NCI-H524 treated with DMSO at 0.1 percent for 48 hours (cell line): ENCODE measurements around the gene ZDBF2.
"Not testable (repeated sequence)": the region's sequence is repeated elsewhere in the genome, so short reads cannot be mapped to it uniquely, and the experiment has no call there.

Experiments
- DNase-seq: peaks from one replicate; lab custom pipeline; 2025; lab: John Stamatoyannopoulos, UW

ZDBF2 gene

DNA sequence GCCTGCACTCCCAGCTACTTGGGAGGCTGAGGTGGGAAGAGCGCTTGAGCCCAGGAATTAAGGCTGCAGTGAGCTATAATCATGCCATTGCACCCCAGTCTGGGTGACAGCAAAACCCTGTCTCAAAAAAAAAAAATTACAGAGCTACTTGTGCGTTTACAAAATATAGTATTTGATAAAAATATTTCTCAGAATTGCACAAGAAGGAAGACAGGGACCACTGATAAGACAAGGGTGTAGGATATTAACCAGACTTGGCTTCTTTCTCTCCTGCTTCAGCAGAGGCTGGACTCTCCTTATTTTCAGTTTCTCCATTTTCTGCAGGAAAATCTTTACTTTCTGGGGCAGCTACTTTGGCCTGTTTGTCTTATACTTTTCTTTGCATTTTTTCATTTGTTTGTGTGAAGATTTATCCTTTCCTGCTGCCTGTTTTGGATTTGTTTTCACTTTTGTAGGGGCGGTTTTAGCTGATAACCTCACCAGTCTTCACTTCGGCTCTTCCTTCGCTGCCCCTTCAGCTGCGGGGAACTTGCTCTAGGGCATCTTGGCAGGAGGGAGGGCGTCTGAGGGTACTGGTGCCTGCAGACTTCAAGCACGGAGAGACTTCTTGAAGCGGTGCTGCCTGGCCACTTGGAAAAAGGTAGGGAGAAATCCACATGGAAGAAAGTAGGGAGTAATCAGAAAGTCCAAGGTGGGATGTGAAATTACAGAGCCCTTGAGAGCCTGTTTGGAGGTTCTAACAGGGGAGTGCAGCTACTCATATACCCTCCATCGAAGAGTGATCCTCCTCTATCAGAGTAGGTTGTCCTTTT is 14.9 kb upstream of the ZDBF2 start:
- DNase-seq, result no peak

DNA sequence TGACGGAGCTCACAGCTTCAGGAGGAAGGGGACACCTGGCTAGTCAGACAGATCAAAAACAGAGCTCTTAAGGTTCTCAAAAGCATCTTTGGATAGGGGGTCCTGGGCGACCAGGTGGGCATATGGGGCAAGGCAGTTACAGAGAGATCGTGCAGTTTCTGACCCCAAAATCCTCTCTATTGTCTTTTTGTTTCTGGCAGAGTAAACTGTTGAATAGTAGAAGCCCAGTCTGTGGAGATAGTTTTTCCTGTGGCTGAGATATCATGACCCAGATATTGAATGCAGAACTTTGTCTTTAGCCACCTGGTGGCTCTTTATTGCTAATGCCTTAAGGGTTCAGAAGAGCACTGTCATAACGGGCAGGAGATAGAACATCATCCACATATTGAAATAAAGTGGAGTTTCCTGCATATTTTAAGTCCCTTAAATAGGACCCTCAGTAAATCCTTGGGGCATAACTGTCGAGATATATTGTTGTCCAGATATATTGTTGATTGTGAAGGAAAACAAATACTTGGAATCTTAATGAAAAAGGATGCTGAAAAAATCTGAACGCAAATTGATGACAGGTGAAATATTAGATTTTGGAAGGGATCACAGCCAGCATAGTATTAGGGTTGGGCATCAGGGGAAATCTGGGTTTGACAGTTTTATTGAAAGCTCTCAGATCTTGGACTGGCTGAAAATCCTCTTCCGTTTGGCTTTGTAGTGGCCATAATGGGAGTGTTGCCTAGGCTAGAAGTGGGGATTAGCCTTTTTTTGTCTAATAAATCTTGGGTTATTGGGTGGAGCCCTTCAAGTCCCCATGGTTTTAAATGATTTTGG is 14.1 kb upstream of the ZDBF2 start:
- no peak for DNase-seq

DNA sequence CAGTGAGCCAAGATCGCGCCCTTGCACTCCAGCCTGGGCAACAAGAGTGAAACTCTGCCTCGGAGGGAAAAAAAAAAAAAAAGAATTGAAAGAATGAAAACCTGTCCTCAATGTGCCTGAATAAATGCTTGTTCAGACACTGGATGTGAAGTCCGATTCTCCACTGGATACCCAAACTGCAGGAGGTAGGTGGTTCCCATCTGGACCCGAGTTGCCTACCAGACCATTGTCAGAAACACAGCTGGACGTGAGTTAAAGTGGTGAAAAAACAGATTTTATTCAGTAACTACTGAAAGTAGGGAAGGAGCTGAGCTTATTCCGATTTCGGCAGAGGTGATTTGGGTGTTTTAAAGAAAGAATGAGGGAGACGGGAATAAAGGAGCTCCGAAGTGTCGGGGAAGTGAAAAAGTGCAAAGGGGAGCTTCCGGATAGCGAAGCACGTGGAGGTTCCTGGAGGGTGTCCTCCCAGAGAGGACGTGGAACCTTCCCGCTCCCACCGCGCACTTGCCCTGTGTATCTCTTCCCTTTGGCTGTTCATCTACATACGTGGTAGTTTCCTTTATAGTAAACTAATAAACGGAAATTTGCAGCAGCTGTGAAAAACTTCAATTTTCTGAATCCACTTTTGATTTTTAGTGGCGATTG is 10.4 kb upstream of the ZDBF2 start:
- no peak for DNase-seq

DNA sequence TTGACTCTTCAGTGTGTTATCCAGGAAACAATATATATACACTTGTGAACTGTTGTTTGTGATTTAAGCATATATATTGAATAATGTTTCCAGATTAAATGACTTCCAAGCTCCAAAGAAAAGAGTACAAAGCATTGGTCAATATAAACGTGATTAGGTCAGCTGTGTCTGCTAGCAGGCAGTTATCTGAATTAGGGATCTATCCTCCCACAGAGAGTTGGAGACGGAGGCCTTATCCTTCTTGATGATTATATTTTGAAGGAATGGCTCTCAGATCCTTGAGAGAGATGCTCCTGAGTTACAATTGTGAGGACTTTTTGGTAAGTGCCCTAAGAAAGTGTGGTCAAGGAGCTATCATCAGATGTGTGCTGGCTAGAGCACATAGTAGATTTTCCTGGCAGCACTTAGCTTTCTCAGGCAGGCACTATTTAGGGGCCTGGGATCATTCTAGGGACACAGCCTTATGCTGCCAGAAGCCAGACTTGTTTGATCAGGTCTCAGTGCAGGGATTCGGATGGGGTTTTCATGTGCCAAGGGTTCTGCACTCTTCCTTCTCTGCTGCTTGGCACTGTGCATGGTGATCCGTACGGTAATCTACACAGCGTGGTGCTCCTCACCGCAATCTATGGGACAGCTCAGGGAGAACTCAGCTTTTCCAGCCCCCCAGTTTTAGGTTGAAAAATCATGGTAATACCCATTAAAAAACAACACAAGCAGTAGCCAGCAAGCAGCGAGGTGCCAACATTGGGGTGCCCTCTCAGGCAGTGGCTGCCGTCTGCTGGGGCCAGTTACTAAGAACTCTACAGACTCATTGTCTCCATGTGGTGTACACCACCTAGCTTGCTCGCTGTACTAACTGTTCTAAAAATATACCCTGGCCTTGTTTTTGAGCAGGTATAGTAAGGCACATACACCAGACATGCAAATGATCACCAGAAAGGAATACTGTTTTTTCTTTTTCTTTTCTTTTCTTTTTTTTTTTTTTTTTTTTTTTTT is 8.0 kb upstream of the ZDBF2 start:
- DNase-seq, result no peak

DNA sequence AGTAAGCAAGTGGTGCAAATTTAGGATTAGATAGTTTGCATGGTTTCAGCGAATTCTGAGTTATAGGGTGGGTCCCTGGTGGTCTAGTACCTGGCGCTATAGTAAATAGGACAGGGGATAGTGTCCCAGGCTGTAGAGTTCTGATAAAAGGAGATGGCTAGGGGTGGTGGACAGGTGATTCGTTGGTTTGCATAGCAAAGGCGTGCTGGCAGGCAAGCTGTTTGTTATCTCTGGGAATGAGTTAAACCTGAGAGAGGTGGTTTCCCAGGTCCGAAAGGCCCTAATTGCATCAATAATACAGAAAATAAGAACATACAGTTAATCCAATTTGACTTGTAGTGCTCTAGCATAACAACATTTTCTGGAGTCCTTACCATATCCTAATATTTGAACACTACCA is 6.9 kb upstream of the ZDBF2 start:
- DNase-seq, result no peak

DNA sequence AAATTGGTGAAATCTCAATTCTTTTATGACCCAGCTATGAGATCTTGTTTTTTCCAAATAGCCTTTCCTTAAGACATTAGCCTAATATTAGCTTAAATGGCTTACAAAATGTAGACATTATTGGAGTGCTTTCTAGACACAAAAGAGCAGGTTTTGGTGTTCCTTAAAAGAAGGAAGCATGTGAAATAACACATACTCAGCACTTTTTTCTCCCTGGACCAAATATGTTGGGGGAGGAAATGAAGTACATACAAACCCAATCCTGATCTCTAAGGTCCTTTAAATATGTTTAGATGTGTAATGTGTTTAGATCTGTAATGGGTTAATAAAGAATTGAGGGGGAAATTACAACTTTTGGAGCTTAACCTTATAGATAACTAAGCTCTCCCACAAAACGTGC is 3.4 kb upstream of the ZDBF2 start:
- no peak for DNase-seq

DNA sequence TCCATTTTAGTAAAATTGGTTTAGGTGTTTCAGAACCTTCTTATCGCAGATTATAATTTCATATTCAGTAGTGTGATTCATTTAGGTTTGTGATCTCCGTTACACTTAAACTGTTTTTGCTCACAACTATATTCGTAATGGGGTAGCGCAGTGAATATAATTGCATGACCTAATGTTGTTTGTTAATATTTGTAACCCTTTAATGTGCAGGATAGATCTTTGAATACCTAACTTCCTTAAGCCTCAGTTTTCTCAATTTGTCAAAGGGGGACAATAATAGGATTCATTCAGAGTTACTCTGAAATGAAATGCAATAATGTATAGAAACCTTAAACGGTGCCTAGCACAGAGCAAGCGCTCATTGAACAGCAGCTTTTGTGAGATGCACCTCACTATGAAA is 558 bp upstream of the ZDBF2 start:
- no peak for DNase-seq

DNA sequence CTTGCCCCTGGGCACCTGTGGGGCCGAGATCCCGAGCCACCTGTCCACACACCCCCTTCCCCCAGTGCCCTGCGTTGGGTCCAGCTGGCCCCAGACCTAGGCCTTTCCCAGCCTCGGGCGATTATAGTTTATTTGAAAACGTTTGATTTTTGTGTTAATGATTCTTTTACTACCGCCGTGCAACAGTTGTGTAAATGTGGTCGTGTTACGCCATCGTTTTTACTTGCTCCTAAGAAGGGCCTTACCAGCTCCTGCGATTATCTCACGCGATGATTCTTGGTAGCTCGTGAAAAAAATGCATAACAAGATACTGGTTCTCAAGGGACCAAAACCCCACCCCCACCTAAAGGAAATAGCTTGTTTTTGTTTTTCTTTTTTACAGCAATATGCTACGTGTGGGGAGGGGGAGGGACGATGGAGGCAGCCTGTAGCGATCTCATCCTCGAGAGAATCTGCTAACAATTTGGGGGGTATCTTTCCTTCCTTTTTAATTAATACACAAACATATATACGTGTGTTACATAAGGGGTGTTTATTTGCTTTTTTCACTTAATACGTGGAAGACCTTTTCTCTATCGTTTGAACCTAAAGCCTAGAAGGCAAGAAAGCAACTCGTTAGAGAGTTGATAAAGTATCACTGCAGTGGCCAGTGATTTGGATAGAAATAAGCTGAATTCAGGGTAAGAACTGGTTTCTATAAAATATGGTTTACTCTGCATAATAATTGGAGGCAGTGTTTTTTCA is 1.0 kb downstream of the ZDBF2 start:
- no peak for DNase-seq

DNA sequence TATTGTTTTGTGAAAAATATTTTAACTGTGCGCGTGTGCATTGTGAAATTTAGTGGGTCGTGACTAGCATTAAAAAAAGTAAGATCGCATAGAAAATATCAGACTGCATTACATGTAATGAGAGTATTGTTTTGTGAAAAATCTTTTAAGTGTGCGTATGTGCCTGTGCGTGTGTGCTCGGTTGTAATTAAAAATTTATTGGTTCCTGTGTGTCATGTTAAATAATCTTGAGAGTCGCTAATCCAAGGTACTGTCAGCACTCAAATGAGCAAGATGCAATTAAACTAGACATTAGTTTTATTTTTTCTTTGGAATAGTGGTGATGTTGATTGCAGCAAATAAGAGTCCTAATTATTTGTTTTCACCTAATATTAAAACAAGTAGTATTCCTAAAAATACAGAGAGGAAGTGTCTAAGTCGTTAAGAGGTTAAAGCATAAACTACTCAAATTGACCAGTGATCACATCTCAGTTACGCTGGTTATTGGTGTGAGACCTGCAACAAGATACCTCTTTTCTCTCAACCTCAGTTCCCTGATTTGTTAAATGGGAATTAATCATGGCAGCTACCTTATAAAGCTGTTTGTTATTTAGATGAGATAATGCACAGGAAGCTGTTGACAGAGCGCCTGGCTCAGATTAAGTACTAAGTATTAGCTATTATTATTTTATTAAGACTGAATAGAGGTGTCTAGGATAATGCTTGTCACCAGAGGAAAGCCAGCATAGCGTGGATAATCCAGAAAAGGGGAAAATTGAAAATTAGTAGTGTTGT is 1.9 kb downstream of the ZDBF2 start:
- no peak for DNase-seq

DNA sequence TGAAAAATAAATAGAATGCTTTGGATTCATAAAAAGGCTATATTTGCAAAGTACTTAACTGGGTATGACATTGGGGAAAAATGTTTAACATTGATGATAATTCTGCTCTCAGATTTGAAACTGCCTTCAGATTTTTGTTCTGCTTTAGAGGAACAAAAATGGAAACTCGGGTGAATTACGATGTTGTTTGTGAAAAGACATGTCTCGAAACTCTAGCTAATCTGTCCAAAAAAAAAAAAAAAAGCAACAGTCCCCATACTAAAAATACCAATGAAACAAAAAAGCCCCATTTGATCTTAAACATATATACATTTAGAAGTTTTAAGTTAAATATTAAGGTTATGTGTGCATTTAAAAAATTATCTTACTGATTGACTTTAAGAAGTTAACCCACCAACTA is 3.0 kb downstream of the ZDBF2 start:
- DNase-seq, result no peak

DNA sequence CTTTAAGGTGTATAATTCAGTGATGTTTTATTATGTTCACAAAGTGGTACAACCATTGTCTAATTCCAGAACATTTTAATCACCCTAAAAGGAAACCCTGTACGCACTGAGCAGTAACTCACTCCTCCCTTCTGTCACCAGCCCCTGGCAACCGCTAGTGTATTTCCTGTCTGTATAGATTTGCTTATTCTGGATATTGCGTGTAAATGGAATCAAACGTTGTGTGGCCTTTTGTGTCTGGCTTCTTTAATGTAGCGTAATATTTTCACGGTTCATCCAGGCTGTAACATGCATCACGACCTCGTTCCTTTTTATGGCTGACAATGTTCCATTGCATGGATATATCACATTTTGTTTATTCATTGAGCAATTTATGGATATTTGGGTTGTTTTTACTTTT is 8.3 kb downstream of the ZDBF2 start:
- DNase-seq, result no peak

DNA sequence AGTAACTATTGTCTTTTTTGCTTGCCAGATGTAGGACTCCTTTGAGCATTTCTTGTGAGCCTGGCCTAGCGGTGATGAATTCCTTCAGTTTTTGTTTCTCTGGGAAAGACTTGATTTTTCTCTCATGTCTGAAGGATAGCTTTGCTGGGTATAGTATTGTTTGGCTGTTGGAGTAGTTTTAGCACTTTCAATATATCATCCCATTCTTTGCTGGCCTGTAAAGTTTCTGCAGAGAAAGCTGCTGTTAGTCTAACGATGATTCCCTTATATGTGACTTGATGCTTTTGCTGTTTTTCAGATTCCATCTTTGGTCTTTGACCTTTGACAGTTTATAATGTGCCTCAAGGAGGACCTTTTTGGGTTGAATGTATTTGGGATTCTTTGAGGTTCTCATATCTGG is 12.7 kb downstream of the ZDBF2 start:
- DNase-seq, result no peak

DNA sequence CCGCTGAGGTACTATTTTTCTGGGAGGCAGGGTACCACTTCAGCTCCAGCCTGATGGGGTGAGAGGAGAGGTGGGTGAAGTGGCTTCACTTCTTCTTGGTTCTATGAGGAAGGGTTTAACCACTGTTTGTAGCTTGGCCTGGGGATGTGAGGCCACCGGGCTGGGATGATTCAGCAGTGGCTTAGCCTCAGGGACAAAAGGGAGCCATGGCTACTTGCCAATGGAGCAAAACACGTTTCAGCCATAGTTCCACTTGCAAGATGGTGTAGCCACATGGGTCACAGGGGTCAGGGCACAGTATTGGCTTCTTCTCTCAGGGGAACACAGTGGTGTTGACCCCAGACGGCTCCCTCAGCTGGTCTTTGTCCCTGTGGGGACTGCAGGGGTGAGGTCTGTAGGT is 14.9 kb downstream of the ZDBF2 start:
- DNase-seq, result no peak

DNA sequence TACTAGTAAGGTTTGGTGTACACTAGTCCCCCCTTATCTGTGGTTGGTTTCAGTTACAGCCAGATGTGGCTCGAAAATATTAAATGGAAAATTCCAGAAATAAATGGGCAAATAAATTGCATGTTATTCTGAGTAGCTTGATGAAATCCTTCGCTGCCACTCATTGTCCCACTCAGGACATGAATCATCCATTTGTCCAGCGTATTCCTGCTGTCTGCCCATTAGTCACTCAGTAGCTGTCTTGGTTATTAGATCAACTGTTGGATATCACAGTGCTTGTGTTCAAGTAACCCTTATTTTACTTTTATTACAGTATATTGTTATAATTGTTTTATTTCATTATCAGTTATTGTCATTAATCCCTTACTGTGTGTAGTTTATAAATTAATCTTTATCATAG is 21.7 kb downstream of the ZDBF2 start:
- no peak for DNase-seq

DNA sequence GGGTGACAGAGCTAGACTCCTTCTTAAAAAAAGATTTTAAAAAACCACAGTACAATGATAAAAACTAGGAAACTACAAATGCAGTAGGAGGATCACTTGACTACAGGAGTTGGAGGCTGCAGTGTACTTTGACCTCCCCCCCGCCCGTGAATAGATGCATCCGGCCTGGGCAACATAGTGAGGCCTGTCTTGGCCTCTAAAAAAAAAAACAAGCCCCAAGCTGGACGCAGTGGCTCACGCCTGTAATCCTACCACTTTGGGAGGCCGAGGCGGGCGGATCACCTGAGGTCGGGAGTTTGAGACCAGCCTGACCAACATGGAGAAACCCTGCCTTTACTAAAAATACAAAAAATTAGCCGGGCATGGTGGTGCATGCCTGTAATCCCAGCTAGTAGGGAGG is 25.1 kb downstream of the ZDBF2 start:
- DNase-seq, result not testable (repeated sequence)

DNA sequence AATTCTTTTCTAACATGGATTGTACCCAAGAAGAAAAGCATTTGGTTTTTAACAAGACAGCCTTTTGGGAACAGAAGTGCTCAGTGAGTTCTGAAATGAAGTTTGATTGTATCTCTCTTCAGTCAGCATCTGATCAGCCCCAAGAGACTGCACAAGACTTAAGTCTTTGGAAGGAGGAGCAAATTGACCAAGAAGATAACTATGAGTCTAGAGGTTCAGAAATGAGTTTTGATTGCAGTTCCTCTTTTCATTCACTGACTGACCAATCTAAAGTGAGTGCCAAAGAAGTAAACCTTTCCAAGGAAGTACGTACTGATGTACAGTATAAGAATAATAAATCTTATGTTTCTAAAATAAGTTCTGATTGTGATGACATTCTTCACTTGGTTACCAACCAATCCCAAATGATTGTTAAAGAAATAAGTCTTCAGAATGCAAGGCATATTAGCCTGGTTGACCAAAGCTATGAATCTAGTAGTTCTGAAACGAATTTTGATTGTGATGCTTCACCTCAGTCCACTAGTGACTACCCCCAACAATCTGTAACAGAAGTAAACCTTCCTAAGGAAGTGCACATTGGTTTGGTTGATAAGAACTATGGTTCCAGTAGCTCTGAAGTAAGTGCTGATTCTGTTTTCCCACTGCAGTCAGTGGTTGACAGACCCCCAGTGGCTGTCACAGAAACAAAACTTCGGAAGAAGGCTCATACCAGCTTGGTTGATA is 31.2 kb downstream of the ZDBF2 start:
- no peak for DNase-seq

DNA sequence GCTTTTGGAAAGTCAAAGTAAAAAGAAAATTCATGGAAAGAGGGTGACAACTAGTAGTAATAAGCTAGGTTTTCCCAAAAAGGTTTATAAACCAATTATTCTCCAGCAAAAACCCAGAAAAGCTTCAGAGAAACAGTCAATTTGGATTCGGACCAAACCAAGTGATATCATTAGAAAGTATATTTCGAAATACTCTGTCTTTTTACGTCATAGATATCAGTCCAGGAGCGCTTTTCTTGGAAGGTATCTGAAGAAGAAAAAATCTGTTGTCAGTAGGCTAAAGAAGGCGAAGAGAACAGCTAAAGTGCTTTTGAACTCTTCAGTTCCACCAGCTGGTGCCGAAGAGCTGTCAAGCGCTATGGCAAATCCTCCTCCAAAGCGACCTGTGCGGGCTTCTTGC is 36.6 kb downstream of the ZDBF2 start:
- no peak for DNase-seq

DNA sequence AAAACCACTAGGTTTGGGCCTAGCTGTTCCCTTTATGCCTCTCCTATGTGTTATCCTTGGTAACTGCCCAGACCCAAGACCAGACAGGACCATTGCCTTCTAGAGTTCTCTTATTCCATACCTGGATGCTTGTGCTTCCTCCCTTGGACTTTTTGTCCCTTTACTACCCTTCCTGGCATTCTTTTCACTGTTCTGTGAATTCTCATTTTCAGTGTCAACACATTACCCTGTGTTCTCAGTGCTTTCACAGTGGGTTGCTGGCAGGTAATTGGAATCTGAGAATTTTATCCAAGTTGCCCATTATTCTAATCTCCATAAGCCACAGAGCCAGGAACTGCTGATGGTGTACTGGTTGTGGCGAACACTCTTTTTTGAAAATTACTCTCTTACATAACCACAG is 41.7 kb downstream of the ZDBF2 start:
- DNase-seq, result no peak

DNA sequence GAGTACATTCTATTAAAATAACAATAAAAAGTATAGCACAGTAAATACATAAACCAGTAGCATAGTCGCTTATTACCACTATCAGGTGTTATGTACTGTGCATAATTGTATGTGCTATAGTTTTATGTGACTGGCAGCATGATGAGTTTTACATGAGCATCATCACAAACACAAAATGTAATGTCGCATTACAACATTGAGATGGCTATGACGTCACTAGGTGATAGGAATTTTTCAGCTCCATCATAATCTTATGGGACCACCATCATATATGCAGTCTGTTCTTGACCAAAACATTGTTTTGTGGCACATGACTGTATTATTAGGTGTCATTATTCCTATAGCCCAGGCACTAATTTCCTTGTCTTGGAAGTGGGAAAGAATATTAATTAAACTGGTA is 48.6 kb downstream of the ZDBF2 start:
- no peak for DNase-seq

DNA sequence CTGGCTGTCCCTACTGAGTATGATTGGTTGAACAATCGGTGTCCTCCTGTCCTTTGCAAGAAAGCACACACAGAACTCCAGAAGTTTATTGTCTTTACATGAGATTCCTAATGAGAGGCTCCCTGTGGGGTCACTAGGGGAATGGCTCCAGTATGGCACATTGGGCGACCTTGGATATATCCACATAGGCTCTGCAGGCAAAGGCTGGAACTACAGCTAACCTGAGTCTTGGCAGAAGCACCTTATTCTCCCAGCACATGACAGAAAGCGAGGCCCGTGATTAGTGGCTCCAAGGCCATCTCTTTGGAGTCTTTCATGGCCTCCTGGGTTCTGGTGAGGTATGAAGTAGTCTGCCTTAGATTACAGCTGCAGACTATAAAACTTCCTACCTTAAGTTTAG is 49.0 kb downstream of the ZDBF2 start:
- DNase-seq, result no peak
